Hepatocyte (in vitro differentiated cells): Measurements from ENCODE around the gene GABBR1. TPM values are rescaled to one million over a fixed set of nuclear protein-coding genes. Genes with fewer than 3 reads are reported as not detected.

Experiments used
- DNase-seq: peaks from one replicate; pipeline ENCODE4 v3.0.0-alpha.2; 2016; ENCODE audit warnings: low spot score
- H2AFZ ChIP-seq: fragments of 200-600 bp; sonication (generic); 2 replicates; pipeline ENCODE4 v1.6.0; 2016; ENCODE audit warnings: antibody characterized with exemption, mild to moderate bottlenecking
- H3K27ac ChIP-seq: fragments of 200-600 bp; sonication (generic); 2 replicates; pipeline ENCODE4 v1.5.1; 2016; ENCODE audit warnings: mild to moderate bottlenecking
- H3K27me3 ChIP-seq: fragments of 200-600 bp; sonication (generic); 2 replicates; pipeline ENCODE4 v1.6.1; 2016
- H3K36me3 ChIP-seq: fragments of 200-600 bp; sonication (generic); replicated peaks from 2 replicates; pipeline ENCODE4 v1.5.1; 2016; ENCODE audit warnings: low read depth; ENCODE audit not compliant: insufficient read depth
- H3K4me1 ChIP-seq: fragments of 200-600 bp; sonication (generic); 2 replicates; pipeline ENCODE4 v1.5.1; 2016; ENCODE audit warnings: mild to moderate bottlenecking, moderate library complexity; ENCODE audit not compliant: insufficient read depth
- H3K4me2 ChIP-seq: fragments of 200-600 bp; sonication (generic); 2 replicates; pipeline ENCODE4 v1.6.0; 2016
- H3K4me3 ChIP-seq: fragments of 200-600 bp; sonication (generic); 2 replicates; pipeline ENCODE4 v1.5.1; 2016; ENCODE audit warnings: mild to moderate bottlenecking
- H3K79me2 ChIP-seq: fragments of 200-600 bp; sonication (generic); 2 replicates; pipeline ENCODE4 v1.6.0; 2017; ENCODE audit warnings: mild to moderate bottlenecking
- H3K9me2 ChIP-seq: fragments of 200-600 bp; sonication (generic); replicated peaks from 2 replicates; pipeline ENCODE4 v1.6.0; 2017; ENCODE audit warnings: mild to moderate bottlenecking; ENCODE audit not compliant: insufficient read depth
- H3K9me3 ChIP-seq: fragments of 200-600 bp; sonication (generic); 2 replicates; pipeline ENCODE4 v1.5.1; 2016; ENCODE audit warnings: low read depth, mild to moderate bottlenecking
- H4K20me1 ChIP-seq: fragments of 200-600 bp; sonication (generic); 2 replicates; pipeline ENCODE4 v1.6.0; 2016; ENCODE audit warnings: mild to moderate bottlenecking; ENCODE audit not compliant: insufficient read depth, poor library complexity, severe bottlenecking
- CTCF ChIP-seq: fragments of 200-600 bp; sonication (generic); IDR thresholded peaks from 2 replicates; pipeline ENCODE4 v1.5.1; 2016; ENCODE audit warnings: antibody characterized with exemption, mild to moderate bottlenecking; ENCODE audit not compliant: poor library complexity
- EZH2 ChIP-seq: fragments of 200-600 bp; sonication (generic); IDR thresholded peaks from 2 replicates; pipeline ENCODE4 v1.6.1; 2016; ENCODE audit warnings: antibody characterized with exemption, mild to moderate bottlenecking, borderline replicate concordance
- EZH2phosphoT487 ChIP-seq: fragments of 200-600 bp; sonication (generic); IDR thresholded peaks from one replicate; pipeline ENCODE4 v1.6.1; 2018; ENCODE audit warnings: antibody characterized with exemption, mild to moderate bottlenecking, low read depth, moderate library complexity; ENCODE audit not compliant: unreplicated experiment, severe bottlenecking
- WGBS: methylation state at CpG from one replicate; pipeline ENCODE4 v1.1.6; 2016; ENCODE audit warnings: low lambda C conversion rate; ENCODE audit errors: missing lambda C conversion rate; 5-methylcytosine and 5-hydroxymethylcytosine counted together
- polyA plus RNA-seq: library from polyadenylated mRNA; unstranded; fragments of >200 nt; fragmentation: Nextera tagmentation; extraction: Ambion mirVana; gene quantifications from 2 replicates; pipeline ENCODE4 v1.2.1, GENCODE V29; 2016
- total RNA-seq: library from RNA; depleted of rRNA; stranded (reverse); fragments of >200 nt; gene quantifications from 2 replicates; pipeline ENCODE4 v1.2.3, GENCODE V29; 2014

GABBR1 gene
- total and polyA plus RNA-seq, 2 experiments from 2014 or later = 9.9 to 11.3 TPM

GRCh38 chr6:29629571-29629970 is 3.4 kb downstream of the GABBR1 start:
- no peak for TF ChIP-seq EZH2phosphoT487
- no peak for TF ChIP-seq CTCF
- no peak for TF ChIP-seq EZH2
- peak overlapping the region; percentile 96 for H3K4me2 ChIP-seq
- no peaks in the 10 kb centered on the region for H3K9me3 ChIP-seq
- no peaks in the 10 kb centered on the region for H3K9me2 ChIP-seq
- 92% methylated on average over 2 of the region's 2 CpGs for WGBS
- H3K27me3 ChIP-seq = peaks cover 13% of the 10 kb centered on the region
- H2AFZ ChIP-seq = no peak overlapping the region
- no peaks in the 10 kb centered on the region for H3K79me2 ChIP-seq
- no peak overlapping the region for H3K4me3 ChIP-seq
- no peak overlapping the region for H3K27ac ChIP-seq
- peaks cover 16% of the 10 kb centered on the region for H3K4me1 ChIP-seq
- no peaks in the 10 kb centered on the region for H4K20me1 ChIP-seq
- DNase-seq = no peak
- H3K36me3 ChIP-seq = no peaks in the 10 kb centered on the region

- H3K4me2 ChIP-seq = peak overlapping the region; percentile 96
- H3K4me3 ChIP-seq = peak overlapping the region; percentile 49
- H3K9me3 ChIP-seq = no peaks in the 10 kb centered on the region
- peak; percentile 91 for DNase-seq
- H2AFZ ChIP-seq = peak overlapping the region; percentile 49
- H3K79me2 ChIP-seq = no peaks in the 10 kb centered on the region
- H4K20me1 ChIP-seq = no peaks in the 10 kb centered on the region
- TF ChIP-seq CTCF = peak; percentile 77
- no peak for TF ChIP-seq EZH2phosphoT487
- peaks cover 13% of the 10 kb centered on the region for H3K27me3 ChIP-seq
- peak overlapping the region; percentile 64 for H3K27ac ChIP-seq
- H3K9me2 ChIP-seq = no peaks in the 10 kb centered on the region
- under 1% methylated on average over 26 of the region's 32 CpGs for WGBS
- H3K36me3 ChIP-seq = no peaks in the 10 kb centered on the region
- peaks cover 10% of the 10 kb centered on the region for H3K4me1 ChIP-seq
Measured at GRCh38 chr6:29628419-29629281, 4.3 kb downstream of the GABBR1 start.

- DNase-seq = peak; percentile 77
- Histone ChIP-seq H3K79me2 (no peaks in the 10 kb centered on the region), H2AFZ (peak overlapping the region; percentile 99), H3K4me3 (peak overlapping the region; percentile 49), H3K27ac (peak overlapping the region; percentile 64), H3K4me1 (peaks cover 10% of the 10 kb centered on the region), H3K27me3 (peaks cover 13% of the 10 kb centered on the region), H3K9me2 (no peaks in the 10 kb centered on the region), H4K20me1 (no peaks in the 10 kb centered on the region), H3K36me3 (no peaks in the 10 kb centered on the region), H3K4me2 (peak overlapping the region; percentile 96), H3K9me3 (no peaks in the 10 kb centered on the region)
- WGBS = 5% methylated on average over 3 of the region's 51 CpGs
- TF ChIP-seq EZH2 (no peak), CTCF (no peak), EZH2phosphoT487 (no peak)
Measured at GRCh38 chr6:29627755-29628418, 5.1 kb downstream of the GABBR1 start.
